ENCODE data around the gene CLEC20A. TPM values are rescaled to one million over a fixed set of nuclear protein-coding genes. Genes with fewer than 3 reads are reported as not detected.

Gene CLEC20A
- total RNA-seq, 4 donors from 2014 or later, result not detected

DNA sequence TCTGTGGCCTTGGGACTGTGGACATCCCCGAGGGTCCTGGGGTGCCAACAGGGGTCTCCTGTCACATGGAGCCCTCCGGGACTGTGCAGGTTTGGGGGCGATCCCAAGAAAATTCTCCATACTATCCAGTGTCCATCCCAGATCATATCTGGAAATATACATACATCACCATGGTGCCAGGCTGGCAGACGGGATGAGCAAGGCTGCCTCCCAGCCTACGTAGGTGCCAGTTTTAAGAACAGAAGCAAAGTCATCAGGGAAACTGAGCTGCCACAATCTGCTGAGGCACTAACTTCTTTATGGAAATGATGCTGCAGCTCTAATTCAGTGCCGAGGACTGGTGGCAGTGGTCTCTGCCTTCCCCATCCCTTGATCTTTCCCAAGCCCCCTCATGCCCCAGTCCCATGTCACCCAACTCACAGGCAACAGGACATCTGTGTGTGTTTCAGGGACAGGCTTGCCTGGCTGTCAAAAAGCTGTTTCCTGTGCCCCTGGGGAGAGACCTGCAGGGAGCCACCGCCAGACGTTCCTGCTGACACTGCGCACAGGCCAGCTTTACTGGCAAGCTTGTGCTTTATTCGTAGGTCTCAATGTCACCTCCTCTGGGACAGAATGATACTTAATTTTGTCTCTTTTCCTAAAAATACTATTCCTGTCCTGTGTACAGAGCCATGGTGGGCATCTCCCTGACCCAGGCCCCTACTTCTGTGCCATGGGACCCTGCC is 31.6 kb upstream of the CLEC20A start:
- TF ChIP-seq EP300 (IDR thresholded peaks at IDR 0.05), result no peak
- no peak for TF ChIP-seq POLR2AphosphoS5 (IDR thresholded peaks at IDR 0.05)
- TF ChIP-seq, protein P1, sequence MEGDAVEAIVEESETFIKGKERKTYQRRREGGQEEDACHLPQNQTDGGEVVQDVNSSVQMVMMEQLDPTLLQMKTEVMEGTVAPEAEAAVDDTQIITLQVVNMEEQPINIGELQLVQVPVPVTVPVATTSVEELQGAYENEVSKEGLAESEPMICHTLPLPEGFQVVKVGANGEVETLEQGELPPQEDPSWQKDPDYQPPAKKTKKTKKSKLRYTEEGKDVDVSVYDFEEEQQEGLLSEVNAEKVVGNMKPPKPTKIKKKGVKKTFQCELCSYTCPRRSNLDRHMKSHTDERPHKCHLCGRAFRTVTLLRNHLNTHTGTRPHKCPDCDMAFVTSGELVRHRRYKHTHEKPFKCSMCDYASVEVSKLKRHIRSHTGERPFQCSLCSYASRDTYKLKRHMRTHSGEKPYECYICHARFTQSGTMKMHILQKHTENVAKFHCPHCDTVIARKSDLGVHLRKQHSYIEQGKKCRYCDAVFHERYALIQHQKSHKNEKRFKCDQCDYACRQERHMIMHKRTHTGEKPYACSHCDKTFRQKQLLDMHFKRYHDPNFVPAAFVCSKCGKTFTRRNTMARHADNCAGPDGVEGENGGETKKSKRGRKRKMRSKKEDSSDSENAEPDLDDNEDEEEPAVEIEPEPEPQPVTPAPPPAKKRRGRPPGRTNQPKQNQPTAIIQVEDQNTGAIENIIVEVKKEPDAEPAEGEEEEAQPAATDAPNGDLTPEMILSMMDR (IDR thresholded peaks at IDR 0.05), result no peak
- TF ChIP-seq POLR2A (IDR thresholded peaks at IDR 0.05; ENCODE audit: low read depth), result no peak
- DNase-seq (ENCODE audit: extremely low spot score), result no peak
- 95% methylated on average over 7 of the region's 10 CpGs for WGBS
- H3K27me3 ChIP-seq, result no peaks in the 10 kb centered on the region
- intact Hi-C loops (cut with DNase I), result no loop called here
- no peaks in the 10 kb centered on the region for H3K36me3 ChIP-seq
- no peak overlapping the region for H3K4me3 ChIP-seq
- H3K4me1 ChIP-seq, result peaks cover 0 to 11% (median 7%) of the 10 kb centered on the region in 4 donors
- no peaks in the 10 kb centered on the region for H3K9me3 ChIP-seq
- H3K27ac ChIP-seq (replicated peaks in 1 of 4), result no peak overlapping the region

DNA sequence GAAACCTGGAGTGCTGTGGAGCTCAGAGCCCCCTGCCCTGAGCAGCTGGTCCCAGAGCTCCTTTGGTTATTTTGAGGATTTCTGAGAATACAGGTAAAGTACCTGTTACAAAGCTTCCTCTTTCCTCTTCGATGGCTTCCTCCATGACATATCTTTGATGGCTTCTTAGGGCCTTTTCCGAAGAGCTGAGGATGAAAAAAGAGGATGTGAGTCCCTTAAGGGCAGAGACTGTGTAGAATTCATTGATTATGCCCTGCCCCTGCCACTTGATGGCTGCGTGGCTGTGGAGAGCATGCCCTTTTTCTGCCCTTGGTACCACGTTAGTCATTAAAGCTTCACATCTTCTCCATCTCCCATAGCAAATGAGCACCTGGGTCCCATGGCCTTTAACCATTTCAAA is 30.4 kb upstream of the CLEC20A start:
- Histone ChIP-seq H3K27me3 (no peaks in the 10 kb centered on the region), H3K27ac (replicated peaks in 1 of 4) (no peak overlapping the region), H3K4me1 (peaks cover 0 to 6% (median 4%) of the 10 kb centered on the region in 4 donors), H3K36me3 (no peaks in the 10 kb centered on the region), H3K4me3 (no peak overlapping the region), H3K9me3 (no peaks in the 10 kb centered on the region)
- TF ChIP-seq, protein P1 (IDR thresholded peaks at IDR 0.05), result no peak
- TF ChIP-seq POLR2A (IDR thresholded peaks at IDR 0.05; ENCODE audit: low read depth), result no peak
- no peak for TF ChIP-seq POLR2AphosphoS5 (IDR thresholded peaks at IDR 0.05)
- no peak for TF ChIP-seq EP300 (IDR thresholded peaks at IDR 0.05)
- no peak for DNase-seq (ENCODE audit: extremely low spot score)
- intact Hi-C loops (cut with DNase I), result no loop called here
- WGBS, result 88% methylated on average over 4 of the region's 4 CpGs

DNA sequence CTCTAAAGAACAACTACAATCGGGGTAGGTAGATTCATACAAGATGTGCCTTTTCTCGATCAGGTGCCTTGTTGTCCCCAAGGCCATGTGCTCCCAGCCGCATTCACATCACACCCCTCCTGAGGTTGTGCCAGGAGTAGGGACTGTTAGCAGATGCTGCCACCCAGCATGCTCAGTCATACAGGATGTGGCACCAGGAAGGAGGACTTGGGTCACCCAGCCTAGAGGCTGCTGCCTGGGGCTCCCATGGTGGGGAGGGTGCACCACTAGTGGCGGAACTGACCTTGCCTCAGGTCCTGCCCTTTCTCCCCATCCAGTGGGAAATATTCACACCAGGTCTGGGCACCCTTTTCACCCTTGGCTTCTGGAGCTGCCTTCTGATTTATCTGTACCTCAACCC is 24.5 kb upstream of the CLEC20A start:
- H3K36me3 ChIP-seq, result no peaks in the 10 kb centered on the region
- 84% methylated on average over 4 of the region's 4 CpGs for WGBS
- intact Hi-C loops (cut with DNase I), result no loop called here
- DNase-seq (ENCODE audit: extremely low spot score), result no peak
- TF ChIP-seq, protein P1 (IDR thresholded peaks at IDR 0.05), result no peak
- TF ChIP-seq POLR2AphosphoS5 (IDR thresholded peaks at IDR 0.05) (no peak), POLR2A (IDR thresholded peaks at IDR 0.05; ENCODE audit: low read depth) (no peak), EP300 (IDR thresholded peaks at IDR 0.05) (no peak)
- no peak overlapping the region for H3K27ac ChIP-seq (replicated peaks in 1 of 4)
- no peaks in the 10 kb centered on the region for H3K4me1 ChIP-seq
- H3K4me3 ChIP-seq, result no peak overlapping the region
- no peaks in the 10 kb centered on the region for H3K9me3 ChIP-seq
- no peaks in the 10 kb centered on the region for H3K27me3 ChIP-seq

DNA sequence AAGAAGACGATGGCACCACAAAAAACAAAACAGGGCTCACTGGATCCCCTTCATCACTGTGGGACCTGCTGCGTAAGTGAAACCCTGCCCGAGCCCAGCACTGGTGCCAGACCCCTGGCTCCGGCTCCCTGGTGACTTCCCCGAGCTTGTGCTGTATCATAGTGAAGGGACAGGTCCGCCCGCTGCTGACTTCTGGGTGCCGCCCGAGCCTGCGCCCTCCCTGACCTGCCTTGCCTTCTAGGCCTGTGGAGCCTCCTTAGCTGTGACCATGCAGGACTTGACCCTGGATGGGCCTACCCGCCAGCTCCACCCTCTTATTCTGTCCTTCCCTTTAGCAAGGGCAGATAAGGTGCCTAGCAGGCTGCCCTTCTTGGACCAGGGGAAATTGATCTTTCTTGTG is 24.0 kb upstream of the CLEC20A start:
- TF ChIP-seq, protein P1 (IDR thresholded peaks at IDR 0.05), result no peak
- TF ChIP-seq POLR2AphosphoS5 (IDR thresholded peaks at IDR 0.05), result no peak
- TF ChIP-seq POLR2A (IDR thresholded peaks at IDR 0.05; ENCODE audit: low read depth), result no peak
- no peak for TF ChIP-seq EP300 (IDR thresholded peaks at IDR 0.05)
- H3K4me1 ChIP-seq, result no peaks in the 10 kb centered on the region
- intact Hi-C loops (cut with DNase I), result no loop called here
- WGBS, result 97% methylated on average over 9 of the region's 11 CpGs
- H3K4me3 ChIP-seq, result no peak overlapping the region
- H3K27me3 ChIP-seq, result no peaks in the 10 kb centered on the region
- no peaks in the 10 kb centered on the region for H3K9me3 ChIP-seq
- H3K36me3 ChIP-seq, result no peaks in the 10 kb centered on the region
- DNase-seq (ENCODE audit: extremely low spot score), result no peak
- no peak overlapping the region for H3K27ac ChIP-seq (replicated peaks in 1 of 4)

DNA sequence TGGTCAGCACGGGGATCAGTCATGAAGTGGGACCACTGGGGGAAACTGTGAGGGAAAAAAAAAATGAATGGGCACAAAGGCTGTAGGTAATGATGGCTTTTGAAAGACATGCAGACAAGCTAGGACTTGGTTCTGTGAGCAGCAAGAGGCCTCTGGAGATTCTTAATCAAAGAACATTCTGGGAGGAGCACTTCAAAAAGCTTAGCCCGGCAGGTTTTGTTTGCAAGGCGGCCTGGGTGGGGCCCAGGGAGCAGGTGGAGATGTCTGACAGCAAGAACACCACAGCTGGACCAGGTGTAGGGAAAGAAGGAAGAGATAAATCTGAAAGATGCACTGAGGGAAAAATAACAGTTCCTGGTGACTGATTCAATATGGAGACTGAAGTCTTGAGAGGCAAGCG is 22.1 kb upstream of the CLEC20A start:
- DNase-seq (ENCODE audit: extremely low spot score), result no peak
- Histone ChIP-seq H3K36me3 (no peaks in the 10 kb centered on the region), H3K27me3 (no peaks in the 10 kb centered on the region), H3K4me1 (peaks cover 0 to 4% (median 0%) of the 10 kb centered on the region in 4 donors), H3K9me3 (no peaks in the 10 kb centered on the region), H3K27ac (replicated peaks in 1 of 4) (no peak overlapping the region), H3K4me3 (no peak overlapping the region)
- no peak for TF ChIP-seq POLR2AphosphoS5 (IDR thresholded peaks at IDR 0.05)
- TF ChIP-seq POLR2A (IDR thresholded peaks at IDR 0.05; ENCODE audit: low read depth), result no peak
- TF ChIP-seq EP300 (IDR thresholded peaks at IDR 0.05), result no peak
- TF ChIP-seq, protein P1 (IDR thresholded peaks at IDR 0.05), result no peak
- 84% methylated on average over 4 of the region's 4 CpGs for WGBS
- intact Hi-C loops (cut with DNase I), result no loop called here
